HG03520 (cell line): Measurements from ENCODE around the gene BMP3.

ENCODE experiments used
- ATAC-seq: cut with Tn5 transposase; IDR thresholded peaks from one replicate; pipeline ENCODE4 v1.9.1; 2021; ENCODE audit warnings: mild to moderate bottlenecking, moderate library complexity; ENCODE audit not compliant: unreplicated experiment

The BMP3 gene

DNA sequence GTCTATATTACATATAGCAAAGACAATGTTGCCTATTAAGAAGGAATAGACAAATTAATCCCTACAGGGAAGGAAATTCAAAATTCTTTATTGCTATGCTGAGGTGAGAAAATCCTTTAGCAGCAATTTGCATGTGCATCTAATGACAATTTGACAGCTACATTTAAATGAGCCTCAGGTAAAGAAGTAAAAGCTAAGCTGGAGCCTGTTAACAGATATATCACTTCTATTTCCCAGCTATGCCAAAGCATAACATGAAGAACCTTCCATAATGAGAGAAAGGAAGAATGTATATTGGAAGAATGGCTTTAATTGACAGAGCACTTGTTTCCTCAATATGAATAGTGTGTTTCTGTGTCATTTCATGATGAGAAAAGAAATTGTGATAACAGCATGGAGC is 71.6 kb downstream of the BMP3 start:
- no peak for ATAC-seq

DNA sequence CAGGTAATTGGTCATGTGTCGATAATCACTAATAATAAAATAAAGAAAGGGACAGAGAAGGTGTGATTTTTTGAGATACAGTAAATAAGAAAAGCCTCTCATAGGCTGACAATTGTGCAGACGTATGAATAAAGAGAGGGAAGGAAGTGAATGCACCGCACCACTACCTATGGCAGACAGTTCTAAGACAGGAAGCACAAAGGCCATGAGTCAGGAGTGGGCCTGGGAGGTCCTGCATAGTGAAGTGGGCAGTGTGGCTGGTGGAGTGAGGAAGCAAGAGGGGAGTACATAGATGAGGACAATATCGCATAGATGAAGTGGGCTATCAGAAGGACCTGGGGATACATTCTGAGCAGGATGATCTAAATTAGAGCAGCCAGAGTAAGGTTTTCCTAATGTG is 75.6 kb downstream of the BMP3 start:
- no peak for ATAC-seq
